Measurements from ENCODE around the gene TMPRSS3. TPM values are rescaled to one million over a fixed set of nuclear protein-coding genes. Genes with fewer than 3 reads are reported as not detected.

Gene TMPRSS3
- total and polyA plus RNA-seq, 9 of the 15 experiments (the other 6 are each of a cell fraction or from before 2014, with no cell fraction given): 0.07 TPM; not detected in 8

DNA sequence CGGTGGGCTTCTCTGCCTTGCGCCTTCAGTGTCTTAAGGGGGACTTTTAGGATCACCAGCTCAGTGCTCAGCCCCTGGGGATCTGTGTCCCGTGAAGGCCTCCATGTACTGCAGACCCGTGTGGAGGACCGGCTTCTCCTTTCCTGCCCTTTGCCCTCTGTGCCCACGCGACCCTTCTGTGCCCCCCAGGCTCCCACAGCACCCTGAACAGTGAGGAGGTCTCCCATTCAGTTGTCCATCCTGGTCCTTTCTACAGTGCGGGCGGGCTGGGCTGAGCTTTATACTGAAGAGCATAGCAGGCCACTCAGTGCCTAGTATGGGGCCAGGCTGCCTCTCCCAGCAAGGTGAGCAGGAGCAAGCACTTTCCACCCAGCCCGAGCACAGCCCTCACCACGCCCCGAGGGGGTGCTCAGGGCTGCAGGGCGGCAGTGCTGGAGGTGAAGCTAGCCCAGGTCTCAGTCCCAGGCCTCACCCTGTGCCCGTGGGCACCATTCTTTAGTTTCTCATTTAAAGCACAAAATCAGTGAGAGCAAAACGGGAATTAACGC, 21.9 kb downstream of the TMPRSS3 start (continued):
- TF ChIP-seq, protein P1, sequence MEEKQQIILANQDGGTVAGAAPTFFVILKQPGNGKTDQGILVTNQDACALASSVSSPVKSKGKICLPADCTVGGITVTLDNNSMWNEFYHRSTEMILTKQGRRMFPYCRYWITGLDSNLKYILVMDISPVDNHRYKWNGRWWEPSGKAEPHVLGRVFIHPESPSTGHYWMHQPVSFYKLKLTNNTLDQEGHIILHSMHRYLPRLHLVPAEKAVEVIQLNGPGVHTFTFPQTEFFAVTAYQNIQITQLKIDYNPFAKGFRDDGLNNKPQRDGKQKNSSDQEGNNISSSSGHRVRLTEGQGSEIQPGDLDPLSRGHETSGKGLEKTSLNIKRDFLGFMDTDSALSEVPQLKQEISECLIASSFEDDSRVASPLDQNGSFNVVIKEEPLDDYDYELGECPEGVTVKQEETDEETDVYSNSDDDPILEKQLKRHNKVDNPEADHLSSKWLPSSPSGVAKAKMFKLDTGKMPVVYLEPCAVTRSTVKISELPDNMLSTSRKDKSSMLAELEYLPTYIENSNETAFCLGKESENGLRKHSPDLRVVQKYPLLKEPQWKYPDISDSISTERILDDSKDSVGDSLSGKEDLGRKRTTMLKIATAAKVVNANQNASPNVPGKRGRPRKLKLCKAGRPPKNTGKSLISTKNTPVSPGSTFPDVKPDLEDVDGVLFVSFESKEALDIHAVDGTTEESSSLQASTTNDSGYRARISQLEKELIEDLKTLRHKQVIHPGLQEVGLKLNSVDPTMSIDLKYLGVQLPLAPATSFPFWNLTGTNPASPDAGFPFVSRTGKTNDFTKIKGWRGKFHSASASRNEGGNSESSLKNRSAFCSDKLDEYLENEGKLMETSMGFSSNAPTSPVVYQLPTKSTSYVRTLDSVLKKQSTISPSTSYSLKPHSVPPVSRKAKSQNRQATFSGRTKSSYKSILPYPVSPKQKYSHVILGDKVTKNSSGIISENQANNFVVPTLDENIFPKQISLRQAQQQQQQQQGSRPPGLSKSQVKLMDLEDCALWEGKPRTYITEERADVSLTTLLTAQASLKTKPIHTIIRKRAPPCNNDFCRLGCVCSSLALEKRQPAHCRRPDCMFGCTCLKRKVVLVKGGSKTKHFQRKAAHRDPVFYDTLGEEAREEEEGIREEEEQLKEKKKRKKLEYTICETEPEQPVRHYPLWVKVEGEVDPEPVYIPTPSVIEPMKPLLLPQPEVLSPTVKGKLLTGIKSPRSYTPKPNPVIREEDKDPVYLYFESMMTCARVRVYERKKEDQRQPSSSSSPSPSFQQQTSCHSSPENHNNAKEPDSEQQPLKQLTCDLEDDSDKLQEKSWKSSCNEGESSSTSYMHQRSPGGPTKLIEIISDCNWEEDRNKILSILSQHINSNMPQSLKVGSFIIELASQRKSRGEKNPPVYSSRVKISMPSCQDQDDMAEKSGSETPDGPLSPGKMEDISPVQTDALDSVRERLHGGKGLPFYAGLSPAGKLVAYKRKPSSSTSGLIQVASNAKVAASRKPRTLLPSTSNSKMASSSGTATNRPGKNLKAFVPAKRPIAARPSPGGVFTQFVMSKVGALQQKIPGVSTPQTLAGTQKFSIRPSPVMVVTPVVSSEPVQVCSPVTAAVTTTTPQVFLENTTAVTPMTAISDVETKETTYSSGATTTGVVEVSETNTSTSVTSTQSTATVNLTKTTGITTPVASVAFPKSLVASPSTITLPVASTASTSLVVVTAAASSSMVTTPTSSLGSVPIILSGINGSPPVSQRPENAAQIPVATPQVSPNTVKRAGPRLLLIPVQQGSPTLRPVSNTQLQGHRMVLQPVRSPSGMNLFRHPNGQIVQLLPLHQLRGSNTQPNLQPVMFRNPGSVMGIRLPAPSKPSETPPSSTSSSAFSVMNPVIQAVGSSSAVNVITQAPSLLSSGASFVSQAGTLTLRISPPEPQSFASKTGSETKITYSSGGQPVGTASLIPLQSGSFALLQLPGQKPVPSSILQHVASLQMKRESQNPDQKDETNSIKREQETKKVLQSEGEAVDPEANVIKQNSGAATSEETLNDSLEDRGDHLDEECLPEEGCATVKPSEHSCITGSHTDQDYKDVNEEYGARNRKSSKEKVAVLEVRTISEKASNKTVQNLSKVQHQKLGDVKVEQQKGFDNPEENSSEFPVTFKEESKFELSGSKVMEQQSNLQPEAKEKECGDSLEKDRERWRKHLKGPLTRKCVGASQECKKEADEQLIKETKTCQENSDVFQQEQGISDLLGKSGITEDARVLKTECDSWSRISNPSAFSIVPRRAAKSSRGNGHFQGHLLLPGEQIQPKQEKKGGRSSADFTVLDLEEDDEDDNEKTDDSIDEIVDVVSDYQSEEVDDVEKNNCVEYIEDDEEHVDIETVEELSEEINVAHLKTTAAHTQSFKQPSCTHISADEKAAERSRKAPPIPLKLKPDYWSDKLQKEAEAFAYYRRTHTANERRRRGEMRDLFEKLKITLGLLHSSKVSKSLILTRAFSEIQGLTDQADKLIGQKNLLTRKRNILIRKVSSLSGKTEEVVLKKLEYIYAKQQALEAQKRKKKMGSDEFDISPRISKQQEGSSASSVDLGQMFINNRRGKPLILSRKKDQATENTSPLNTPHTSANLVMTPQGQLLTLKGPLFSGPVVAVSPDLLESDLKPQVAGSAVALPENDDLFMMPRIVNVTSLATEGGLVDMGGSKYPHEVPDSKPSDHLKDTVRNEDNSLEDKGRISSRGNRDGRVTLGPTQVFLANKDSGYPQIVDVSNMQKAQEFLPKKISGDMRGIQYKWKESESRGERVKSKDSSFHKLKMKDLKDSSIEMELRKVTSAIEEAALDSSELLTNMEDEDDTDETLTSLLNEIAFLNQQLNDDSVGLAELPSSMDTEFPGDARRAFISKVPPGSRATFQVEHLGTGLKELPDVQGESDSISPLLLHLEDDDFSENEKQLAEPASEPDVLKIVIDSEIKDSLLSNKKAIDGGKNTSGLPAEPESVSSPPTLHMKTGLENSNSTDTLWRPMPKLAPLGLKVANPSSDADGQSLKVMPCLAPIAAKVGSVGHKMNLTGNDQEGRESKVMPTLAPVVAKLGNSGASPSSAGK (IDR thresholded peaks at IDR 0.05): no peak
- TF ChIP-seq RHOXF2B (CRISPR knock-in tag; conservative IDR thresholded peaks at IDR 0.05) (no peak), GATAD2B (IDR thresholded peaks at IDR 0.05; ENCODE audit: borderline replicate concordance) (no peak), KHSRP (IDR thresholded peaks at IDR 0.05) (no peak), GABPB2 (CRISPR knock-in tag; conservative IDR thresholded peaks at IDR 0.05) (no peak)
- TF ChIP-seq, protein P2, sequence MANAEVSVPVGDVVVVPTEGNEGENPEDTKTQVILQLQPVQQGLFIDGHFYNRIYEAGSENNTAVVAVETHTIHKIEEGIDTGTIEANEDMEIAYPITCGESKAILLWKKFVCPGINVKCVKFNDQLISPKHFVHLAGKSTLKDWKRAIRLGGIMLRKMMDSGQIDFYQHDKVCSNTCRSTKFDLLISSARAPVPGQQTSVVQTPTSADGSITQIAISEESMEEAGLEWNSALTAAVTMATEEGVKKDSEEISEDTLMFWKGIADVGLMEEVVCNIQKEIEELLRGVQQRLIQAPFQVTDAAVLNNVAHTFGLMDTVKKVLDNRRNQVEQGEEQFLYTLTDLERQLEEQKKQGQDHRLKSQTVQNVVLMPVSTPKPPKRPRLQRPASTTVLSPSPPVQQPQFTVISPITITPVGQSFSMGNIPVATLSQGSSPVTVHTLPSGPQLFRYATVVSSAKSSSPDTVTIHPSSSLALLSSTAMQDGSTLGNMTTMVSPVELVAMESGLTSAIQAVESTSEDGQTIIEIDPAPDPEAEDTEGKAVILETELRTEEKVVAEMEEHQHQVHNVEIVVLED (CRISPR knock-in tag; IDR thresholded peaks at IDR 0.05): no peak
